H9 (cell line): ENCODE results near the gene CMPK2. TPM values are rescaled to one million over a fixed set of nuclear protein-coding genes. Genes with fewer than 3 reads are reported as not detected.

Experiments used
- DNase-seq: peaks from one replicate; pipeline ENCODE4 v3.0.0-alpha.2; 2017
- H2AFZ ChIP-seq: one replicate; pipeline ENCODE4 v1.6.1; 2013; ENCODE audit warnings: mild to moderate bottlenecking, low read length, control low read depth, moderate library complexity
- H2AK5ac ChIP-seq: 2 replicates; pipeline ENCODE4 v1.6.1; 2013; ENCODE audit warnings: low read length, control low read depth, mixed read lengths; ENCODE audit not compliant: insufficient read length
- H2BK120ac ChIP-seq: one replicate; pipeline ENCODE4 v1.6.1; 2013; ENCODE audit warnings: low read depth, mild to moderate bottlenecking, low read length, control low read depth, inconsistent platforms; ENCODE audit not compliant: poor library complexity, severe bottlenecking
- H2BK12ac ChIP-seq: 2 replicates; pipeline ENCODE4 v1.6.1; 2013; ENCODE audit warnings: low read length, control low read depth, mixed read lengths, low read depth; ENCODE audit not compliant: insufficient read length
- H2BK15ac ChIP-seq: 2 replicates; pipeline ENCODE4 v1.6.1; 2013; ENCODE audit warnings: low read depth, low read length, control low read depth
- H2BK20ac ChIP-seq: one replicate; pipeline ENCODE4 v1.6.1; 2013; ENCODE audit warnings: low read depth, mild to moderate bottlenecking, low read length, control low read depth, inconsistent platforms; ENCODE audit not compliant: poor library complexity, severe bottlenecking
- H2BK5ac ChIP-seq: 2 replicates; pipeline ENCODE4 v1.6.1; 2013; ENCODE audit warnings: low read length, control low read depth, mixed read lengths; ENCODE audit not compliant: insufficient read length
- H3K14ac ChIP-seq: 2 replicates; pipeline ENCODE4 v1.6.1; 2013; ENCODE audit warnings: low read length, control low read depth; ENCODE audit not compliant: insufficient read depth
- H3K18ac ChIP-seq: 2 replicates; pipeline ENCODE4 v1.6.1; 2013; ENCODE audit warnings: low read depth, mild to moderate bottlenecking, mixed read lengths, low read length, control low read depth; ENCODE audit not compliant: insufficient read length
- H3K23ac ChIP-seq: 2 replicates; pipeline ENCODE4 v1.6.1; 2013; ENCODE audit warnings: low read length, control low read depth, mixed read lengths, low read depth; ENCODE audit not compliant: insufficient read length
- H3K23me2 ChIP-seq: 2 replicates; pipeline ENCODE4 v1.6.1; 2013; ENCODE audit warnings: low read depth, mild to moderate bottlenecking, mixed read lengths, low read length, control low read depth; ENCODE audit not compliant: insufficient read length, poor library complexity, severe bottlenecking
- H3K27ac ChIP-seq: 2 replicates; pipeline ENCODE4 v1.5.1; 2013; ENCODE audit warnings: low read length, control low read depth, mixed read lengths, low read depth; ENCODE audit not compliant: insufficient read length
- H3K27me3 ChIP-seq: 2 replicates; pipeline ENCODE4 v1.6.1; 2013; ENCODE audit warnings: low read length, control low read depth, inconsistent platforms; ENCODE audit not compliant: insufficient read depth
- H3K4ac ChIP-seq: 2 replicates; pipeline ENCODE4 v1.6.1; 2013; ENCODE audit warnings: low read depth, mild to moderate bottlenecking, control low read depth, inconsistent platforms, low read length, moderate library complexity
- H3K4me1 ChIP-seq: 2 replicates; pipeline ENCODE4 v1.6.1; 2013; ENCODE audit warnings: low read length, control low read depth, inconsistent platforms; ENCODE audit not compliant: insufficient read depth
- H3K4me2 ChIP-seq: 2 replicates; pipeline ENCODE4 v1.6.1; 2013; ENCODE audit warnings: low read length, control low read depth, mixed read lengths; ENCODE audit not compliant: insufficient read length, insufficient read depth
- H3K56ac ChIP-seq: 2 replicates; pipeline ENCODE4 v1.6.1; 2013; ENCODE audit warnings: low read depth, mild to moderate bottlenecking, mixed read lengths, low read length, control low read depth; ENCODE audit not compliant: insufficient read length
- H3K79me1 ChIP-seq: 2 replicates; pipeline ENCODE4 v1.6.1; 2013; ENCODE audit warnings: low read depth, mild to moderate bottlenecking, moderate library complexity, low read length, control low read depth, inconsistent platforms; ENCODE audit not compliant: insufficient read depth, poor library complexity, severe bottlenecking
- H3K79me2 ChIP-seq: 2 replicates; pipeline ENCODE4 v1.6.1; 2013; ENCODE audit warnings: low read length, control low read depth, inconsistent platforms; ENCODE audit not compliant: insufficient read depth
- H3K9ac ChIP-seq: 2 replicates; pipeline ENCODE4 v1.6.1; 2013; ENCODE audit warnings: low read length, control low read depth, mixed read lengths; ENCODE audit not compliant: insufficient read length; ENCODE audit errors: extremely low read depth
- H3K9me3 ChIP-seq: one replicate; pipeline ENCODE4 v1.6.1; 2013; ENCODE audit warnings: low read depth, low read length, inconsistent platforms; ENCODE audit not compliant: control insufficient read depth
- H3T11ph ChIP-seq: one replicate; pipeline ENCODE4 v1.6.1; 2013; ENCODE audit warnings: mild to moderate bottlenecking, low read length, control low read depth, inconsistent platforms
- H4K20me1 ChIP-seq: one replicate; pipeline ENCODE4 v1.6.1; 2013; ENCODE audit not compliant: control insufficient read depth, insufficient read length, insufficient read depth
- H4K5ac ChIP-seq: 2 replicates; pipeline ENCODE4 v1.6.1; 2013; ENCODE audit warnings: low read depth, mild to moderate bottlenecking, mixed read lengths, low read length, control low read depth; ENCODE audit not compliant: insufficient read length
- H4K8ac ChIP-seq: replicated peaks from 2 replicates; pipeline ENCODE4 v1.6.1; 2013; ENCODE audit warnings: low read length, control low read depth, mixed read lengths, low read depth; ENCODE audit not compliant: insufficient read length
- H4K91ac ChIP-seq: 2 replicates; pipeline ENCODE4 v1.6.1; 2013; ENCODE audit warnings: low read depth, mild to moderate bottlenecking, moderate library complexity, mixed read lengths, low read length, control low read depth; ENCODE audit not compliant: insufficient read length
- H3K27ac Mint-ChIP-seq, 3 experiments: 2 replicates in 2 of 3; 3 replicates in 1 of 3; pipeline ENCODE4 v1.8.0; 2020 to 2021; ENCODE audit warnings: mixed read lengths in 3 of 3, mild to moderate bottlenecking in 1 of 3, moderate library complexity in 1 of 3
- H3K27me3 Mint-ChIP-seq: 2 replicates; pipeline ENCODE4 v1.8.0; 2021; ENCODE audit warnings: low read depth, mild to moderate bottlenecking, moderate library complexity, mixed read lengths
- H3K36me3 Mint-ChIP-seq, 3 experiments: 2 replicates in 2 of 3; 3 replicates in 1 of 3; pipeline ENCODE4 v1.8.0; 2020 to 2021; ENCODE audit warnings: low read depth in 3 of 3, mixed read lengths in 3 of 3; ENCODE audit not compliant: insufficient read depth in 1 of 3
- H3K4me1 Mint-ChIP-seq, 2 experiments: 2 replicates each; pipeline ENCODE4 v1.8.0; 2020; ENCODE audit warnings: mixed read lengths in 2 of 2
- H3K4me3 Mint-ChIP-seq, 2 experiments: 2 replicates in 1 of 2; 3 replicates in 1 of 2; pipeline ENCODE4 v1.8.0; 2020 to 2021; ENCODE audit warnings: mild to moderate bottlenecking in 2 of 2, mixed read lengths in 2 of 2, moderate library complexity in 1 of 2
- H3K9me3 Mint-ChIP-seq, 2 experiments: 2 replicates in 1 of 2; 3 replicates in 1 of 2; pipeline ENCODE4 v1.8.0; 2020; ENCODE audit warnings: mild to moderate bottlenecking in 2 of 2, mixed read lengths in 2 of 2, moderate library complexity in 1 of 2
- WGBS: extraction: QIAGEN DNeasy Blood & Tissue Kit; methylation state at CpG from one replicate; pipeline ENCODE4 v1.1.7; 2013; ENCODE audit warnings: missing lambda C conversion rate, low lambda C conversion rate, mixed read lengths; ENCODE audit not compliant: insufficient read length; ENCODE audit errors: extremely low coverage; 5-methylcytosine and 5-hydroxymethylcytosine counted together
- total RNA-seq: library from RNA; stranded (reverse); gene quantifications from 2 replicates; pipeline ENCODE4 v1.2.1, GENCODE V29; 2021
- TF ChIP-seq, protein P1 (sequence below): fragments of 200-600 bp; sonication (generic); conservative IDR thresholded peaks from 3 replicates; pipeline ENCODE4 v1.8.0; 2021; ENCODE audit warnings: antibody characterized with exemption, mild to moderate bottlenecking

CMPK2 gene
- total RNA-seq, 1 experiment from 2014 or later = 0.90 TPM

DNA sequence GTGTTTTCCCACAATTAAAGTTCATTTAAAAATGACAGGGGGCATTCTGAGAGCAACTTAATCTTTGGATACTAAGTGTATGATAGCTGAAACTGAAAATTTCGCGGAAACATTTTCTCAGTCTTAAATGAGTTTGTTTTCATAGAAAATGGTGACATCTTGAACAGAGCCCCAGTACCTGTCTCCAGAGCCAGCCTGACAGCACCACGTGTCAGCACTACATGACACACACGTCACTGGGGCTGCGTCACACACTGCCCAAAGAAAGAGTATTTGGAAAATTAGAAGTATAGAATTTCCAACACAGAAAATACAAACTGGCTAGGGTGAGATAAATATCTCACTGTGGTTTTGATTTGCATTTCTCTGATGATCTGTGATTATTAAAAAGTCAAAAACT, 50.8 kb downstream of the CMPK2 start:
- no peaks in the 10 kb centered on the region for H3K79me1 ChIP-seq
- no CpG with 5 or more reads among the region's 5 CpGs for WGBS
- H3K23ac ChIP-seq = no peak overlapping the region
- H3K79me2 ChIP-seq = no peaks in the 10 kb centered on the region
- Mint-ChIP-seq H3K27me3 (peaks cover 50% of the 10 kb centered on the region), H3K9me3 (peaks cover 4 to 7% of the 10 kb centered on the region in 2 experiments; a peak in 3 of 5 replicates), H3K4me1 (peaks cover 8 to 9% of the 10 kb centered on the region in 2 experiments), H3K4me3 (no peak overlapping the region), H3K36me3 (peaks cover 0 to 8% (median 3%) of the 10 kb centered on the region in 3 experiments; a peak in 3 of 7 replicates), H3K27ac (no peak overlapping the region)
- no peak overlapping the region for H2AFZ ChIP-seq
- H3K27ac ChIP-seq = no peak overlapping the region
- no peak for DNase-seq
- H4K91ac ChIP-seq = no peak overlapping the region
- no peak overlapping the region for H4K5ac ChIP-seq
- no peak overlapping the region for H3K18ac ChIP-seq
- no peaks in the 10 kb centered on the region for H3K4me1 ChIP-seq
- H3T11ph ChIP-seq = no peak overlapping the region
- H2AK5ac ChIP-seq = no peak overlapping the region
- H3K56ac ChIP-seq = no peak overlapping the region
- TF ChIP-seq, protein P1, sequence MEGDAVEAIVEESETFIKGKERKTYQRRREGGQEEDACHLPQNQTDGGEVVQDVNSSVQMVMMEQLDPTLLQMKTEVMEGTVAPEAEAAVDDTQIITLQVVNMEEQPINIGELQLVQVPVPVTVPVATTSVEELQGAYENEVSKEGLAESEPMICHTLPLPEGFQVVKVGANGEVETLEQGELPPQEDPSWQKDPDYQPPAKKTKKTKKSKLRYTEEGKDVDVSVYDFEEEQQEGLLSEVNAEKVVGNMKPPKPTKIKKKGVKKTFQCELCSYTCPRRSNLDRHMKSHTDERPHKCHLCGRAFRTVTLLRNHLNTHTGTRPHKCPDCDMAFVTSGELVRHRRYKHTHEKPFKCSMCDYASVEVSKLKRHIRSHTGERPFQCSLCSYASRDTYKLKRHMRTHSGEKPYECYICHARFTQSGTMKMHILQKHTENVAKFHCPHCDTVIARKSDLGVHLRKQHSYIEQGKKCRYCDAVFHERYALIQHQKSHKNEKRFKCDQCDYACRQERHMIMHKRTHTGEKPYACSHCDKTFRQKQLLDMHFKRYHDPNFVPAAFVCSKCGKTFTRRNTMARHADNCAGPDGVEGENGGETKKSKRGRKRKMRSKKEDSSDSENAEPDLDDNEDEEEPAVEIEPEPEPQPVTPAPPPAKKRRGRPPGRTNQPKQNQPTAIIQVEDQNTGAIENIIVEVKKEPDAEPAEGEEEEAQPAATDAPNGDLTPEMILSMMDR = no peak
- no peak overlapping the region for H2BK120ac ChIP-seq
- no peaks in the 10 kb centered on the region for H3K23me2 ChIP-seq
- H2BK15ac ChIP-seq = no peak overlapping the region
- H2BK12ac ChIP-seq = no peak overlapping the region
- no peak overlapping the region for H3K14ac ChIP-seq
- no peak overlapping the region for H3K9ac ChIP-seq
- no peaks in the 10 kb centered on the region for H3K27me3 ChIP-seq
- no peak overlapping the region for H3K4me2 ChIP-seq
- no peak overlapping the region for H3K4ac ChIP-seq
- H2BK20ac ChIP-seq = no peak overlapping the region
- no peak overlapping the region for H2BK5ac ChIP-seq
- no peaks in the 10 kb centered on the region for H4K20me1 ChIP-seq
- no peak overlapping the region for H4K8ac ChIP-seq
- H3K9me3 ChIP-seq = no peaks in the 10 kb centered on the region
